ENCODE measurements around the gene RNF207.

The RNF207 gene

GRCh38 chr1:6248932-6249738 is 43.2 kb downstream of the RNF207 start:
- Histone ChIP-seq H3K4me3 (ENCODE audit: low read depth in 1 of 2, low read length in 2 of 2) (no peak overlapping the region), H3K9ac (ENCODE audit: low read depth in 1 of 2, low read length in 2 of 2) (no peak overlapping the region), H3K36me3 (ENCODE audit: control insufficient read depth in 1 of 2, insufficient read depth in 2 of 2, low read length in 2 of 2) (peaks cover 0 to 5% of the 10 kb centered on the region in 2 donors), H3K9me3 (ENCODE audit: control insufficient read depth in 1 of 2, low read length in 2 of 2) (no peaks in the 10 kb centered on the region), H3K27ac (ENCODE audit: low read depth, low read length) (no peak overlapping the region), H3K27me3 (ENCODE audit: control insufficient read depth in 1 of 2, insufficient read depth in 2 of 2, low read length in 2 of 2) (peaks cover 32 to 34% of the 10 kb centered on the region in 2 donors), H3K4me1 (ENCODE audit: control insufficient read depth in 1 of 2, insufficient read depth in 2 of 2, low read length in 2 of 2) (peaks cover 7 to 19% of the 10 kb centered on the region in 2 donors)

- peaks cover 0 to 10% of the 10 kb centered on the region in 2 donors for H3K36me3 ChIP-seq (ENCODE audit: control insufficient read depth in 1 of 2, insufficient read depth in 2 of 2, low read length in 2 of 2)
- no peak overlapping the region for H3K9ac ChIP-seq (ENCODE audit: low read depth in 1 of 2, low read length in 2 of 2)
- peaks cover 26 to 28% of the 10 kb centered on the region in 2 donors for H3K27me3 ChIP-seq (ENCODE audit: control insufficient read depth in 1 of 2, insufficient read depth in 2 of 2, low read length in 2 of 2)
- H3K4me3 ChIP-seq (ENCODE audit: low read depth in 1 of 2, low read length in 2 of 2): no peak overlapping the region
- no peak overlapping the region for H3K27ac ChIP-seq (ENCODE audit: low read depth, low read length)
- H3K4me1 ChIP-seq (ENCODE audit: control insufficient read depth in 1 of 2, insufficient read depth in 2 of 2, low read length in 2 of 2): peaks cover 7 to 19% of the 10 kb centered on the region in 2 donors
- no peaks in the 10 kb centered on the region for H3K9me3 ChIP-seq (ENCODE audit: control insufficient read depth in 1 of 2, low read length in 2 of 2)
Measured at GRCh38 chr1:6249739-6250689, 44.1 kb downstream of the RNF207 start.

GRCh38 chr1:6251233-6251632 is 45.3 kb downstream of the RNF207 start:
- Histone ChIP-seq H3K4me1 (ENCODE audit: control insufficient read depth in 1 of 2, insufficient read depth in 2 of 2, low read length in 2 of 2) (peaks cover 4 to 12% of the 10 kb centered on the region in 2 donors), H3K4me3 (ENCODE audit: low read depth in 1 of 2, low read length in 2 of 2) (no peak overlapping the region), H3K27me3 (ENCODE audit: control insufficient read depth in 1 of 2, insufficient read depth in 2 of 2, low read length in 2 of 2) (peaks cover 22 to 24% of the 10 kb centered on the region in 2 donors), H3K36me3 (ENCODE audit: control insufficient read depth in 1 of 2, insufficient read depth in 2 of 2, low read length in 2 of 2) (peaks cover 0 to 10% of the 10 kb centered on the region in 2 donors), H3K27ac (ENCODE audit: low read depth, low read length) (no peak overlapping the region), H3K9ac (ENCODE audit: low read depth in 1 of 2, low read length in 2 of 2) (no peak overlapping the region), H3K9me3 (ENCODE audit: control insufficient read depth in 1 of 2, low read length in 2 of 2) (no peaks in the 10 kb centered on the region)

- no peaks in the 10 kb centered on the region for H3K9me3 ChIP-seq (ENCODE audit: control insufficient read depth in 1 of 2, low read length in 2 of 2)
- no peak overlapping the region for H3K27ac ChIP-seq (ENCODE audit: low read depth, low read length)
- no peak overlapping the region for H3K4me3 ChIP-seq (ENCODE audit: low read depth in 1 of 2, low read length in 2 of 2)
- H3K9ac ChIP-seq (ENCODE audit: low read depth in 1 of 2, low read length in 2 of 2): no peak overlapping the region
- H3K4me1 ChIP-seq (ENCODE audit: control insufficient read depth in 1 of 2, insufficient read depth in 2 of 2, low read length in 2 of 2): peaks cover 0 to 6% of the 10 kb centered on the region in 2 donors
- H3K36me3 ChIP-seq (ENCODE audit: control insufficient read depth in 1 of 2, insufficient read depth in 2 of 2, low read length in 2 of 2): peaks cover 0 to 10% of the 10 kb centered on the region in 2 donors
- H3K27me3 ChIP-seq (ENCODE audit: control insufficient read depth in 1 of 2, insufficient read depth in 2 of 2, low read length in 2 of 2): peaks cover 17 to 21% of the 10 kb centered on the region in 2 donors
Measured at GRCh38 chr1:6251681-6252373, 45.9 kb downstream of the RNF207 start.

GRCh38 chr1:6252374-6252710 is 46.4 kb downstream of the RNF207 start:
- Histone ChIP-seq H3K27me3 (ENCODE audit: control insufficient read depth in 1 of 2, insufficient read depth in 2 of 2, low read length in 2 of 2) (peaks cover 17% of the 10 kb centered on the region in 2 donors), H3K4me3 (ENCODE audit: low read depth in 1 of 2, low read length in 2 of 2) (no peak overlapping the region), H3K9me3 (ENCODE audit: control insufficient read depth in 1 of 2, low read length in 2 of 2) (no peaks in the 10 kb centered on the region), H3K27ac (ENCODE audit: low read depth, low read length) (no peak overlapping the region), H3K4me1 (ENCODE audit: control insufficient read depth in 1 of 2, insufficient read depth in 2 of 2, low read length in 2 of 2) (peaks cover 0 to 5% of the 10 kb centered on the region in 2 donors), H3K9ac (ENCODE audit: low read depth in 1 of 2, low read length in 2 of 2) (no peak overlapping the region), H3K36me3 (ENCODE audit: control insufficient read depth in 1 of 2, insufficient read depth in 2 of 2, low read length in 2 of 2) (peaks cover 0 to 10% of the 10 kb centered on the region in 2 donors)

GRCh38 chr1:6253380-6253779 is 47.5 kb downstream of the RNF207 start:
- Histone ChIP-seq H3K9ac (ENCODE audit: low read depth in 1 of 2, low read length in 2 of 2) (no peak overlapping the region), H3K9me3 (ENCODE audit: control insufficient read depth in 1 of 2, low read length in 2 of 2) (no peaks in the 10 kb centered on the region), H3K27me3 (ENCODE audit: control insufficient read depth in 1 of 2, insufficient read depth in 2 of 2, low read length in 2 of 2) (peaks cover 8 to 15% of the 10 kb centered on the region in 2 donors), H3K27ac (ENCODE audit: low read depth, low read length) (no peak overlapping the region), H3K36me3 (ENCODE audit: control insufficient read depth in 1 of 2, insufficient read depth in 2 of 2, low read length in 2 of 2) (peaks cover 0 to 10% of the 10 kb centered on the region in 2 donors), H3K4me3 (ENCODE audit: low read depth in 1 of 2, low read length in 2 of 2) (no peak overlapping the region), H3K4me1 (ENCODE audit: control insufficient read depth in 1 of 2, insufficient read depth in 2 of 2, low read length in 2 of 2) (peaks cover 0 to 5% of the 10 kb centered on the region in 2 donors)

GRCh38 chr1:6254691-6255090 is 48.8 kb downstream of the RNF207 start:
- Histone ChIP-seq H3K9ac (ENCODE audit: low read depth in 1 of 2, low read length in 2 of 2) (no peak overlapping the region), H3K4me3 (ENCODE audit: low read depth in 1 of 2, low read length in 2 of 2) (no peak overlapping the region), H3K36me3 (ENCODE audit: control insufficient read depth in 1 of 2, insufficient read depth in 2 of 2, low read length in 2 of 2) (peaks cover 0 to 10% of the 10 kb centered on the region in 2 donors), H3K27me3 (ENCODE audit: control insufficient read depth in 1 of 2, insufficient read depth in 2 of 2, low read length in 2 of 2) (peaks cover 0 to 9% of the 10 kb centered on the region in 2 donors), H3K4me1 (ENCODE audit: control insufficient read depth in 1 of 2, insufficient read depth in 2 of 2, low read length in 2 of 2) (peaks cover 5 to 14% of the 10 kb centered on the region in 2 donors), H3K9me3 (ENCODE audit: control insufficient read depth in 1 of 2, low read length in 2 of 2) (no peaks in the 10 kb centered on the region), H3K27ac (ENCODE audit: low read depth, low read length) (no peak overlapping the region)

- Histone ChIP-seq H3K27me3 (ENCODE audit: control insufficient read depth in 1 of 2, insufficient read depth in 2 of 2, low read length in 2 of 2) (no peaks in the 10 kb centered on the region), H3K9me3 (ENCODE audit: control insufficient read depth in 1 of 2, low read length in 2 of 2) (no peaks in the 10 kb centered on the region), H3K9ac (ENCODE audit: low read depth in 1 of 2, low read length in 2 of 2) (no peak overlapping the region), H3K4me1 (ENCODE audit: control insufficient read depth in 1 of 2, insufficient read depth in 2 of 2, low read length in 2 of 2) (peaks cover 7 to 12% of the 10 kb centered on the region in 2 donors), H3K27ac (ENCODE audit: low read depth, low read length) (no peak overlapping the region), H3K36me3 (ENCODE audit: control insufficient read depth in 1 of 2, insufficient read depth in 2 of 2, low read length in 2 of 2) (peaks cover 0 to 10% of the 10 kb centered on the region in 2 donors), H3K4me3 (ENCODE audit: low read depth in 1 of 2, low read length in 2 of 2) (no peak overlapping the region)
Measured at GRCh38 chr1:6256645-6257044, 50.7 kb downstream of the RNF207 start.

GRCh38 chr1:6257541-6258069 is 51.7 kb downstream of the RNF207 start:
- Histone ChIP-seq H3K36me3 (ENCODE audit: control insufficient read depth in 1 of 2, insufficient read depth in 2 of 2, low read length in 2 of 2) (peaks cover 0 to 10% of the 10 kb centered on the region in 2 donors), H3K27me3 (ENCODE audit: control insufficient read depth in 1 of 2, insufficient read depth in 2 of 2, low read length in 2 of 2) (no peaks in the 10 kb centered on the region), H3K4me3 (ENCODE audit: low read depth in 1 of 2, low read length in 2 of 2) (no peak overlapping the region), H3K9me3 (ENCODE audit: control insufficient read depth in 1 of 2, low read length in 2 of 2) (no peaks in the 10 kb centered on the region), H3K27ac (ENCODE audit: low read depth, low read length) (no peak overlapping the region), H3K4me1 (ENCODE audit: control insufficient read depth in 1 of 2, insufficient read depth in 2 of 2, low read length in 2 of 2) (peaks cover 7 to 12% of the 10 kb centered on the region in 2 donors), H3K9ac (ENCODE audit: low read depth in 1 of 2, low read length in 2 of 2) (no peak overlapping the region)

Measured in duodenal mucosa (tissue), 2 donors.